ENCODE measurements around the gene APOC4. TPM values are rescaled to one million over a fixed set of nuclear protein-coding genes. Genes with fewer than 3 reads are reported as not detected.
"Not testable (repeated sequence)": the region's sequence is repeated elsewhere in the genome, so short reads cannot be mapped to it uniquely, and the experiment has no call there.

The APOC4 gene
- total and polyA plus RNA-seq, 12 donors, result 0.67 to 4.5 (median 1.3) TPM; not detected in 5

DNA sequence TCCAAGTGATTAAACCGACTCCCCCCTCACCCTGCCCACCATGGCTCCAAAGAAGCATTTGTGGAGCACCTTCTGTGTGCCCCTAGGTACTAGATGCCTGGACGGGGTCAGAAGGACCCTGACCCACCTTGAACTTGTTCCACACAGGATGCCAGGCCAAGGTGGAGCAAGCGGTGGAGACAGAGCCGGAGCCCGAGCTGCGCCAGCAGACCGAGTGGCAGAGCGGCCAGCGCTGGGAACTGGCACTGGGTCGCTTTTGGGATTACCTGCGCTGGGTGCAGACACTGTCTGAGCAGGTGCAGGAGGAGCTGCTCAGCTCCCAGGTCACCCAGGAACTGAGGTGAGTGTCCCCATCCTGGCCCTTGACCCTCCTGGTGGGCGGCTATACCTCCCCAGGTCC lies 34.4 kb upstream of the APOC4 start:
- Histone ChIP-seq H3K9me3 (replicated peaks in 1 of 3) (no peaks in the 10 kb centered on the region), H3K36me3 (replicated peaks in 1 of 2) (peaks cover 0 to 18% of the 10 kb centered on the region in 2 donors), H3K27me3 (no peaks in the 10 kb centered on the region), H3K27ac (peak overlapping the region in 3 of 5 donors; percentile 37 to 83 (median 82)), H3K4me1 (replicated peaks in 1 of 2) (peaks cover 45 to 63% of the 10 kb centered on the region in 2 donors), H3K4me3 (peak overlapping the region in 2 of 4 donors; percentile 49 to 61)
- TF ChIP-seq, protein P1, sequence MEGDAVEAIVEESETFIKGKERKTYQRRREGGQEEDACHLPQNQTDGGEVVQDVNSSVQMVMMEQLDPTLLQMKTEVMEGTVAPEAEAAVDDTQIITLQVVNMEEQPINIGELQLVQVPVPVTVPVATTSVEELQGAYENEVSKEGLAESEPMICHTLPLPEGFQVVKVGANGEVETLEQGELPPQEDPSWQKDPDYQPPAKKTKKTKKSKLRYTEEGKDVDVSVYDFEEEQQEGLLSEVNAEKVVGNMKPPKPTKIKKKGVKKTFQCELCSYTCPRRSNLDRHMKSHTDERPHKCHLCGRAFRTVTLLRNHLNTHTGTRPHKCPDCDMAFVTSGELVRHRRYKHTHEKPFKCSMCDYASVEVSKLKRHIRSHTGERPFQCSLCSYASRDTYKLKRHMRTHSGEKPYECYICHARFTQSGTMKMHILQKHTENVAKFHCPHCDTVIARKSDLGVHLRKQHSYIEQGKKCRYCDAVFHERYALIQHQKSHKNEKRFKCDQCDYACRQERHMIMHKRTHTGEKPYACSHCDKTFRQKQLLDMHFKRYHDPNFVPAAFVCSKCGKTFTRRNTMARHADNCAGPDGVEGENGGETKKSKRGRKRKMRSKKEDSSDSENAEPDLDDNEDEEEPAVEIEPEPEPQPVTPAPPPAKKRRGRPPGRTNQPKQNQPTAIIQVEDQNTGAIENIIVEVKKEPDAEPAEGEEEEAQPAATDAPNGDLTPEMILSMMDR (IDR thresholded peaks at IDR 0.05), result no peak
- TF ChIP-seq POLR2A (IDR thresholded peaks at IDR 0.05), result no peak
- intact Hi-C loops (cut with DNase I), result loop anchor here in 1 of 2 donors (10.0 kb wide), 1 partner anchor 157 kb away; no protein-coding TSS in a partner anchor
- DNase-seq, result peak in 1 of 7 donors; percentile 19
- WGBS, 4 donors, result 74 to 82% (median 78%) methylated on average over 5 to 12 of the region's 12 CpGs

DNA sequence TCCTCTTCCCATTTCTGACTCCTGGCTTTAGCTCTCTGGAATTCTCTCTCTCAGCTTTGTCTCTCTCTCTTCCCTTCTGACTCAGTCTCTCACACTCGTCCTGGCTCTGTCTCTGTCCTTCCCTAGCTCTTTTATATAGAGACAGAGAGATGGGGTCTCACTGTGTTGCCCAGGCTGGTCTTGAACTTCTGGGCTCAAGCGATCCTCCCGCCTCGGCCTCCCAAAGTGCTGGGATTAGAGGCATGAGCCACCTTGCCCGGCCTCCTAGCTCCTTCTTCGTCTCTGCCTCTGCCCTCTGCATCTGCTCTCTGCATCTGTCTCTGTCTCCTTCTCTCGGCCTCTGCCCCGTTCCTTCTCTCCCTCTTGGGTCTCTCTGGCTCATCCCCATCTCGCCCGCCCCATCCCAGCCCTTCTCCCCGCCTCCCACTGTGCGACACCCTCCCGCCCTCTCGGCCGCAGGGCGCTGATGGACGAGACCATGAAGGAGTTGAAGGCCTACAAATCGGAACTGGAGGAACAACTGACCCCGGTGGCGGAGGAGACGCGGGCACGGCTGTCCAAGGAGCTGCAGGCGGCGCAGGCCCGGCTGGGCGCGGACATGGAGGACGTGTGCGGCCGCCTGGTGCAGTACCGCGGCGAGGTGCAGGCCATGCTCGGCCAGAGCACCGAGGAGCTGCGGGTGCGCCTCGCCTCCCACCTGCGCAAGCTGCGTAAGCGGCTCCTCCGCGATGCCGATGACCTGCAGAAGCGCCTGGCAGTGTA lies 33.8 kb upstream of the APOC4 start:
- intact Hi-C loops (cut with DNase I), result loop anchor here in 1 of 2 donors (10.0 kb wide), 1 partner anchor 157 kb away; no protein-coding TSS in a partner anchor
- Histone ChIP-seq H3K27ac (peak overlapping the region in 2 of 5 donors; percentile 12 to 32), H3K9me3 (replicated peaks in 1 of 3) (no peaks in the 10 kb centered on the region), H3K4me3 (peak overlapping the region in 2 of 4 donors; percentile 49 to 61), H3K27me3 (no peaks in the 10 kb centered on the region), H3K36me3 (replicated peaks in 1 of 2) (peaks cover 0 to 11% of the 10 kb centered on the region in 2 donors), H3K4me1 (replicated peaks in 1 of 2) (peaks cover 47 to 69% of the 10 kb centered on the region in 2 donors)
- 93 to 94% (median 93%) methylated on average over 40 to 46 of the region's 46 CpGs for WGBS, 4 donors
- TF ChIP-seq, protein P1 (IDR thresholded peaks at IDR 0.05), result no peak
- no peak for TF ChIP-seq POLR2A (IDR thresholded peaks at IDR 0.05)
- DNase-seq, result peak in 2 of 7 donors; percentile 14 to 31

DNA sequence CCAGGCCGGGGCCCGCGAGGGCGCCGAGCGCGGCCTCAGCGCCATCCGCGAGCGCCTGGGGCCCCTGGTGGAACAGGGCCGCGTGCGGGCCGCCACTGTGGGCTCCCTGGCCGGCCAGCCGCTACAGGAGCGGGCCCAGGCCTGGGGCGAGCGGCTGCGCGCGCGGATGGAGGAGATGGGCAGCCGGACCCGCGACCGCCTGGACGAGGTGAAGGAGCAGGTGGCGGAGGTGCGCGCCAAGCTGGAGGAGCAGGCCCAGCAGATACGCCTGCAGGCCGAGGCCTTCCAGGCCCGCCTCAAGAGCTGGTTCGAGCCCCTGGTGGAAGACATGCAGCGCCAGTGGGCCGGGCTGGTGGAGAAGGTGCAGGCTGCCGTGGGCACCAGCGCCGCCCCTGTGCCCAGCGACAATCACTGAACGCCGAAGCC lies 33.2 kb upstream of the APOC4 start:
- Histone ChIP-seq H3K4me3 (no peak overlapping the region), H3K27ac (no peak overlapping the region), H3K9me3 (replicated peaks in 1 of 3) (no peaks in the 10 kb centered on the region), H3K36me3 (replicated peaks in 1 of 2) (peaks cover 0 to 9% of the 10 kb centered on the region in 2 donors), H3K4me1 (replicated peaks in 1 of 2) (peaks cover 48 to 67% of the 10 kb centered on the region in 2 donors), H3K27me3 (no peaks in the 10 kb centered on the region)
- intact Hi-C loops (cut with DNase I), result loop anchor here in 1 of 2 donors (10.0 kb wide), 1 partner anchor 156 kb away; no protein-coding TSS in a partner anchor
- DNase-seq, result peak in 2 of 7 donors; percentile 35 to 37
- WGBS, 4 donors, result 91 to 95% (median 93%) methylated on average over 11 to 44 of the region's 44 CpGs
- TF ChIP-seq POLR2A (IDR thresholded peaks at IDR 0.05), result no peak
- TF ChIP-seq, protein P1 (IDR thresholded peaks at IDR 0.05), result no peak

DNA sequence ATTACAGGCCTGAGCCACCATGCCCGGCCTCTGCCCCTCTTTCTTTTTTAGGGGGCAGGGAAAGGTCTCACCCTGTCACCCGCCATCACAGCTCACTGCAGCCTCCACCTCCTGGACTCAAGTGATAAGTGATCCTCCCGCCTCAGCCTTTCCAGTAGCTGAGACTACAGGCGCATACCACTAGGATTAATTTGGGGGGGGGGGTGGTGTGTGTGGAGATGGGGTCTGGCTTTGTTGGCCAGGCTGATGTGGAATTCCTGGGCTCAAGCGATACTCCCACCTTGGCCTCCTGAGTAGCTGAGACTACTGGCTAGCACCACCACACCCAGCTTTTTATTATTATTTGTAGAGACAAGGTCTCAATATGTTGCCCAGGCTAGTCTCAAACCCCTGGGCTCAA lies 32.3 kb upstream of the APOC4 start:
- peak in 1 of 2 donors; percentile 13 for TF ChIP-seq POLR2A (IDR thresholded peaks at IDR 0.05)
- TF ChIP-seq, protein P1 (IDR thresholded peaks at IDR 0.05), result no peak
- Histone ChIP-seq H3K4me3 (peak overlapping the region in 1 of 4 donors; percentile 34), H3K9me3 (replicated peaks in 1 of 3) (no peaks in the 10 kb centered on the region), H3K36me3 (replicated peaks in 1 of 2) (peaks cover 0 to 9% of the 10 kb centered on the region in 2 donors), H3K27me3 (no peaks in the 10 kb centered on the region), H3K4me1 (replicated peaks in 1 of 2) (peaks cover 38 to 58% of the 10 kb centered on the region in 2 donors), H3K27ac (peak overlapping the region in 3 of 5 donors; percentile 29 to 87 (median 85))
- intact Hi-C loops (cut with DNase I), result loop anchor here in 1 of 2 donors (10.0 kb wide), 1 partner anchor 155 kb away; no protein-coding TSS in a partner anchor
- 86 to 89% (median 86%) methylated on average over 5 of the region's 5 CpGs for WGBS, 4 donors
- peak in 2 of 7 donors; percentile 30 to 33 for DNase-seq

DNA sequence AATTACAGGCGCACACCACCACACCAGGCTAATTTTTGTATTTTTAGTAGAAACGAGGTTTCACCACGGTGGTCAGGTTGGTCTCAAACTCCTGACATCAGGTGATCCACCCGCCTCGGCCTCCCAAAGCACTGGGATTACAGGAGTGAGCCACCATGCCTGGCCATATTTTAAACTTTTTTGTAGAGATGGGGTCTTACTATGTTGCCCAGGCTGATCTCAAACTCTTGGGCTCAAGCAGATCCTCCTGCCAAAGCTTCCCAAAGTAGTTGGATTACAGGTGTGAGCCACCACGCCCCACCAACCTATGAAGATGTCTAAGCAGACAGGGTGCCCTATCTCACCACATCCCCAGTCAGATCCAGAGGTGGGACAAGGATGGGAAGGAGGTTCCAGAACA lies 30.1 kb upstream of the APOC4 start:
- Histone ChIP-seq H3K27ac (peak overlapping the region; percentile 16 to 92 (median 85)), H3K4me1 (replicated peaks in 1 of 2) (peaks cover 35 to 49% of the 10 kb centered on the region in 2 donors)
- H3K27me3 ChIP-seq; intact Hi-C loops (cut with DNase I); H3K36me3 ChIP-seq (replicated peaks in 1 of 2); H3K9me3 ChIP-seq (replicated peaks in 1 of 3); H3K4me3 ChIP-seq; DNase-seq: not testable (repeated sequence)
- 90 to 95% (median 92%) methylated on average over 6 of the region's 6 CpGs for WGBS, 4 donors
